ENCODE results near the gene CGB1. TPM values are rescaled to one million over a fixed set of nuclear protein-coding genes. Genes with fewer than 3 reads are reported as not detected.
"Not testable (repeated sequence)": the region's sequence is repeated elsewhere in the genome, so short reads cannot be mapped to it uniquely, and the experiment has no call there.

Gene CGB1
- total RNA-seq, 2 experiments from 2014 or later, result not detected

GRCh38 chr19:49019242-49019932 is 17.3 kb downstream of the CGB1 start:
- ATAC-seq (ENCODE audit: poor library complexity), result peak; percentile 45
- Histone ChIP-seq H3K27ac (ENCODE audit: low read depth in 1 of 2, low read length in 2 of 2) (no peak overlapping the region), H3K9me3 (ENCODE audit: control insufficient read depth in 1 of 2, insufficient read depth in 1 of 2, low read length in 2 of 2) (no peaks in the 10 kb centered on the region), H3K27me3 (ENCODE audit: control insufficient read depth in 1 of 2, insufficient read depth in 2 of 2, low read length in 2 of 2) (peaks cover 0 to 4% of the 10 kb centered on the region in 2 experiments), H3K4me3 (ENCODE audit: low read length) (peak overlapping the region; percentile 63), H3K4me1 (ENCODE audit: insufficient read depth, low read length) (peaks cover 40% of the 10 kb centered on the region), H3K36me3 (ENCODE audit: insufficient read depth, low read length) (no peaks in the 10 kb centered on the region)
- H3K4me3 Mint-ChIP-seq, result peak overlapping the region; percentile 90
- H3K27ac Mint-ChIP-seq, result peak overlapping the region; percentile 38
- TF ChIP-seq, protein P1, sequence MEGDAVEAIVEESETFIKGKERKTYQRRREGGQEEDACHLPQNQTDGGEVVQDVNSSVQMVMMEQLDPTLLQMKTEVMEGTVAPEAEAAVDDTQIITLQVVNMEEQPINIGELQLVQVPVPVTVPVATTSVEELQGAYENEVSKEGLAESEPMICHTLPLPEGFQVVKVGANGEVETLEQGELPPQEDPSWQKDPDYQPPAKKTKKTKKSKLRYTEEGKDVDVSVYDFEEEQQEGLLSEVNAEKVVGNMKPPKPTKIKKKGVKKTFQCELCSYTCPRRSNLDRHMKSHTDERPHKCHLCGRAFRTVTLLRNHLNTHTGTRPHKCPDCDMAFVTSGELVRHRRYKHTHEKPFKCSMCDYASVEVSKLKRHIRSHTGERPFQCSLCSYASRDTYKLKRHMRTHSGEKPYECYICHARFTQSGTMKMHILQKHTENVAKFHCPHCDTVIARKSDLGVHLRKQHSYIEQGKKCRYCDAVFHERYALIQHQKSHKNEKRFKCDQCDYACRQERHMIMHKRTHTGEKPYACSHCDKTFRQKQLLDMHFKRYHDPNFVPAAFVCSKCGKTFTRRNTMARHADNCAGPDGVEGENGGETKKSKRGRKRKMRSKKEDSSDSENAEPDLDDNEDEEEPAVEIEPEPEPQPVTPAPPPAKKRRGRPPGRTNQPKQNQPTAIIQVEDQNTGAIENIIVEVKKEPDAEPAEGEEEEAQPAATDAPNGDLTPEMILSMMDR (IDR thresholded peaks at IDR 0.05), result no peak
- peak; percentile 33 to 80 (median 60) for DNase-seq
- H3K36me3 Mint-ChIP-seq (ENCODE audit: low read depth), result peaks cover 5% of the 10 kb centered on the region
- ChIA-PET CTCF (interaction anchor here (0.6 to 1.2 kb wide), 4 partner anchors 20 to 177 kb away, joined by 3 to 4 read pairs (median 4); no protein-coding TSS in a partner anchor), POLR2A (interaction anchor here (0.6 to 3.2 kb wide), 4 partner anchors 24 to 52 kb away, joined by 3 to 15 read pairs (median 3); partner anchors contain the start of genes GYS1 and RUVBL2)
- H3K27me3 Mint-ChIP-seq, result peaks cover 5% of the 10 kb centered on the region
- intact Hi-C loops (cut with DNase I, micrococcal nuclease), result loop anchor here in 1 of 2 experiments (2.0 to 5.0 kb wide), 2 partner anchors 27 to 38 kb away; partner anchors contain the start of genes CGB7, GYS1 and RUVBL2
- H3K4me1 Mint-ChIP-seq (ENCODE audit: low read depth), result peaks cover 25% of the 10 kb centered on the region
- no peaks in the 10 kb centered on the region for H3K9me3 Mint-ChIP-seq

DNA sequence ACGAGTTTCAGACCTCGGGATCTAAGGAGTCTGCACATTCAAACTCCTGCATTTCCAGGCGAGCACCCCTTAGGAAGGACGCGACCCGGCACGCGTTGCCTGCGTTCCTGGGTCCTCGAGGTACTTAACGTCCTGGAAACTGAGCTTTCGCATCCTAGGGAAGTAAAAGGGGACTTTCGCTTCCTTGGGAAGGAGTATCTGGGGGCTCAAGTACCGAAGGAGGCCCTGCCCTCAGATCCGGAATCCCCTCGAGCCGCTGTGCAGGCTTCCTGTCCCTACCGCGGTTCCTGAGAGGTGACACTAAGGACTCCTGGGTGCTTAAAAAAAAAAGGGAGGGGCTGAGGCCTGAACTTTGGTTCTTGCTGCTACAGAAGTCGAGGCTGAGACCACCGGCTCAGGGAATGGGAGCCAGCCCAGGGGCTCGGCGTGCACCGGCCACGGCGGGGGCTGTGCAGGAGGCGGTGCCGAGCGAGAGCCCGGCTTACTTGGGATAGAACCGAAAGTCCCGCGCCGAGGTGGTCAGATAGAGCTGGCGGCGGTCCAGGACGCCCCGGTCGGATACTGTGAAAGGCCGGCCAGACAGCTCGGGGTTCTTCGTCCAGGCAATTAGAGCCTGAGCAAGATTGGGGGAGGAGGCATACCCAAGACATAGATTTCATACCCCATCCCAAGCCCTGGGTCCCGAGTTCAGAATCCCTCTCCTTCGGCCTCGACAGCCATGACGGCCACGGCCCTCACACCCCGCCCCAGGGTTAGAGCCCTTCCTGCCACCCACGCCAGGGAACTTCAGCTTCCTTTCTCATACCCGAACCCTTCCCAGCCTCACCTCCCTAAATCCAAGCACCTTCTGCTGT is 18.1 kb downstream of the CGB1 start:
- H3K27ac ChIP-seq (ENCODE audit: low read depth in 1 of 2, low read length in 2 of 2); H3K27me3 Mint-ChIP-seq; H3K36me3 Mint-ChIP-seq (ENCODE audit: low read depth); H3K27me3 ChIP-seq (ENCODE audit: control insufficient read depth in 1 of 2, insufficient read depth in 2 of 2, low read length in 2 of 2); H3K36me3 ChIP-seq (ENCODE audit: insufficient read depth, low read length); H3K9me3 Mint-ChIP-seq; H3K9me3 ChIP-seq (ENCODE audit: control insufficient read depth in 1 of 2, insufficient read depth in 1 of 2, low read length in 2 of 2): not testable (repeated sequence)
- peak overlapping the region; percentile 38 for H3K27ac Mint-ChIP-seq
- intact Hi-C loops (cut with DNase I, micrococcal nuclease), result loop anchor here in 1 of 2 experiments (2.0 to 5.0 kb wide), 2 partner anchors 26 to 39 kb away; partner anchors contain the start of genes CGB7, GYS1 and RUVBL2
- ChIA-PET CTCF (interaction anchor here (1.2 to 1.5 kb wide), 5 partner anchors 19 to 176 kb away, joined by 3 to 14 read pairs (median 3); partner anchors contain the start of genes GYS1 and RUVBL2), POLR2A (interaction anchor here (0.8 to 3.2 kb wide), 6 partner anchors 18 to 96 kb away, joined by 3 to 15 read pairs (median 4); partner anchors contain the start of genes FTL, GYS1, LIN7B and RUVBL2)
- peaks cover 25% of the 10 kb centered on the region for H3K4me1 Mint-ChIP-seq (ENCODE audit: low read depth)
- ATAC-seq (ENCODE audit: poor library complexity), result peak; percentile 21
- Histone ChIP-seq H3K4me3 (ENCODE audit: low read length) (peak overlapping the region; percentile 63), H3K4me1 (ENCODE audit: insufficient read depth, low read length) (peaks cover 40% of the 10 kb centered on the region)
- peak in 4 of 14 experiments; percentile 45 to 59 (median 50) for DNase-seq
- peak overlapping the region; percentile 90 for H3K4me3 Mint-ChIP-seq

DNA sequence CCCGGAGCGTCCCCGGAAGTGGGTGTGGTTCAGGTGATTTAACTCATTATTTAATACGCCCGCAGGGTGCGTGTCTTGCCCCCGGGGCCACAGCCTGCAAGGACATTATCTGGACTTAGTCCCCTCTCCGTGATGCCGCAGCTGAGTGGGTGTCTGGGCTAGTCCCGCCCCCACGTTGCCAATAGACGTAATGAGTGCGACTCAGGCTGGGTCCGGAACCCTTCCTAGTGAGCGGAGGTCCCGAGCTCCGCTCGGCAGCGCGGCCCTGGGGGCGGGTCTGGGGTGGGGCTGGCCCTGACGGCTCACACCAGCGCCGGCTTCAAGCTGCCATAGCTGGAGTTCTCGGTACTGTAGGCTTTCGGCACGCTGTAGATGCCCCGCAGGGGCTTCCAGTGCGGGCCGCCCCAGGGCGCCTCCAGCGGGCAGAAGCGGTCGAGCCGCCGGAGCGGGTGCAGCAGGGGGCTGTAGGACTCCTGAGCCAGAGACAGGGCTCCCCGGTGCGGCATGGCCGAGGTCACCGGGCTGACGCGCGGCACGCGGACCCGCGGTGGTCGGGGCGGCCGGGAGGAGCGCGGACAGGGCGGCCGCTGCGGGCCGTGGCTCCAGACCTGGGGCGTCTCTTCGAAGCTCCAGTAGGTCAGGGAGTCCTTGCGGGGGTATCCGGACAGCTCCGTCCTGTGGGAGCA is 18.9 kb downstream of the CGB1 start:
- TF ChIP-seq, protein P1 (IDR thresholded peaks at IDR 0.05), result peak; percentile 78
- DNase-seq (peak; percentile 48 to 84 (median 64)), ATAC-seq (ENCODE audit: poor library complexity) (peak; percentile 86)
- ChIA-PET POLR2A (interaction anchor here (1.2 to 3.2 kb wide), 4 partner anchors 18 to 96 kb away, joined by 4 to 15 read pairs (median 5); partner anchors contain the start of genes FTL, GYS1, LIN7B and RUVBL2), CTCF (interaction anchor here (0.6 to 1.5 kb wide), 8 partner anchors 9 to 142 kb away, joined by 3 to 14 read pairs (median 3); partner anchors contain the start of genes GYS1 and RUVBL2)
- Mint-ChIP-seq H3K27ac (no peak overlapping the region), H3K4me1 (ENCODE audit: low read depth) (peaks cover 25% of the 10 kb centered on the region), H3K36me3 (ENCODE audit: low read depth) (peaks cover 5% of the 10 kb centered on the region), H3K9me3 (no peaks in the 10 kb centered on the region), H3K4me3 (peak overlapping the region; percentile 90), H3K27me3 (peaks cover 5% of the 10 kb centered on the region)
- peak overlapping the region; percentile 63 for H3K4me3 ChIP-seq (ENCODE audit: low read length)
- peak overlapping the region in 1 of 2 donors; percentile 29 for H3K27ac ChIP-seq (ENCODE audit: low read depth in 1 of 2, low read length in 2 of 2)
- intact Hi-C loops (cut with DNase I, micrococcal nuclease), result loop anchor here in 1 of 2 experiments (2.0 to 5.0 kb wide), 2 partner anchors 25 to 39 kb away; partner anchors contain the start of genes CGB7, GYS1 and RUVBL2
- peaks cover 0 to 4% of the 10 kb centered on the region in 2 experiments for H3K27me3 ChIP-seq (ENCODE audit: control insufficient read depth in 1 of 2, insufficient read depth in 2 of 2, low read length in 2 of 2)
- H3K36me3 ChIP-seq (ENCODE audit: insufficient read depth, low read length), result no peaks in the 10 kb centered on the region
- H3K9me3 ChIP-seq (ENCODE audit: control insufficient read depth in 1 of 2, insufficient read depth in 1 of 2, low read length in 2 of 2), result no peaks in the 10 kb centered on the region
- H3K4me1 ChIP-seq (ENCODE audit: insufficient read depth, low read length), result peaks cover 40% of the 10 kb centered on the region
